GM18907 (cell line): ENCODE data around the gene CDR2.
"Not testable (repeated sequence)": the region's sequence is repeated elsewhere in the genome, so short reads cannot be mapped to it uniquely, and the experiment has no call there.

Experiments
- ATAC-seq: cut with Tn5 transposase; IDR thresholded peaks from one replicate; pipeline ENCODE4 v1.9.1; 2021; ENCODE audit warnings: mild to moderate bottlenecking, moderate library complexity; ENCODE audit not compliant: unreplicated experiment

Gene CDR2

DNA sequence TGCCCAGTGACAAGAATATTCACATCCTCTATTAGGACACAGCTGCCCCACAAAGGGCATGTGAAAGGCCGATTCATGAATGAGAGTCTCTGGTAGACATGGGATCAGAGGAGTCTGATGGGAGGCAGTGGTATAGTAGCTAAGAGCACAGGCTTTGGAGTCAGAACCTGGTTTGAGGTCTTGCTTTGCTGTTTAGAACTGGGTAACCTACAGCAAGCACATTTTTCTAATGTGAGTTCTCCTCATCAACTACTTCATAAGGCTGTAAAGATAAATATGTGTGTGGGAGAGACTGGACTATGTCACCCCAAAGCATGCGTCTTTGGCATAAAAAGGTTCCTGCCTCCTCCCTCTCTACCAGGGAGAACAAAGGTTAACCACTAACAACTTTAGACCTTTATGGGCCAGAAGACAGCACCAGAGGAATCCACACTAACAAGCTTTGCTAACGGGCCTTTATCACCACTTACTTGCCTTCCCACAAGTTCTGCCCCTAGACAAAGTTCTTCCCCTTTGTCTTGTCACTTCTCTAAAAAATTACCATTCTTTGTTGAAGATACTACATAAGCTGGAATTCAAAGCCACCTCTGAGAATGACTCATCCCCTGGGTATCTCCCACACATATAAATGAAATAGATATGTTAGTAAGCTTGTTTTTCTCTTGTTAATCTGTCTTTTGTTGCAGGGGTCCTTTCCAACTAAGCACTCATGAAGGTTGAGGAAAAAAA, 21.1 kb downstream of the CDR2 start:
- peak; percentile 32 for ATAC-seq

DNA sequence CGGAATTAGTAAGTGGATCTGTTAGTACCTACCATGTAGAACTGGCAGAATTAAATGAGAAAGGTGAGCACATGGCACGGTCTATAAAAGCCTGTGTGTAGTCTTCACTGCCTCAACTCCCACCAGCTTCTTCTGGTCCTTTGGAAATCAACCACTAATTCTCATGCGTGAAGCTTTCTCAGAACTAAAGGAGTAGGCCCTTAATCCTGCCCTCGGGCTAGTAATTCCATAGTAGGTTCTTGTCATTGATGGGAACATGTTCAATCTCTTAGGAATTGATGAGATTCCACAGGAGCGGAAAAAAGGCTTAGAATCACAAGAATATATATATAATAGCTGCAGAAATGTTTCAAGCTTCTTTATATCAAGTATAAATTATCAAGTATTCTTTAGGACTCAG, 21.7 kb downstream of the CDR2 start:
- ATAC-seq: no peak

DNA sequence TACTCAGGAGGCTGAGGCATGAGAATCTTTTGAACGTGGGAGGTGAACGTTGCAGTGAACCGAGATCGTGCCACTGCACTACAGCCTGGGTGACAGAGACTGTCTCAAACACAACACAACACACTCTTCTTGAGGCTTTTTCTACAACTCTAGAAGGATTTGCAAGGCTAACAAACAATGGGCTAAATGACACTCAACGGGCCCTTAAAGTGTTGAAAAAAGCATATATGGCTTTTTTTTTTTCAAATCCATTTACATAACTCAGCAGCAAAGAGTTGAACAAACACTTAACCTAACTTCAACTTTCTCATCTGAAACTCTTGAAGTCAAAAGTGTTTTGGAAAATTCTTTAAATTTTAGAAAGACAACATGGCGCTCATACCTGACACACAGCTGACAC, 22.3 kb downstream of the CDR2 start:
- ATAC-seq: no peak

DNA sequence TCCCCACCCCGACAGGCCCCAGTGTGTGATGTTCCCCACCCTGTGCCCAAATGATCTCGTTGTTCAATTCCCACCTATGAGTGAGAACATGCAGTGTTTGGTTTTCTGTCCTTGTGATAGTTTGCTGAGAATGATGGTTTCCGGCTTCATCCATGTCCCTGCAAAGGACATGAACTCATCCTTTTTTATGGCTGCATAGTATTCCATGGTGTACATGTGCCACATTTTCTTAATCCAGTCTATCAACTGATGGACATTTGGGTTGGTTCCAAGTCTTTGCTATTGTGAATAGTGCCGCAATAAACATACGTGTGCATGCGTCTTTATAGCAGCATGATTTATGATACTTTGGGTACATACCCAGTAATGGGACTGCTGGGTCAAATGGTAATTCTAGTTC, 23.4 kb downstream of the CDR2 start:
- not testable (repeated sequence) for ATAC-seq

DNA sequence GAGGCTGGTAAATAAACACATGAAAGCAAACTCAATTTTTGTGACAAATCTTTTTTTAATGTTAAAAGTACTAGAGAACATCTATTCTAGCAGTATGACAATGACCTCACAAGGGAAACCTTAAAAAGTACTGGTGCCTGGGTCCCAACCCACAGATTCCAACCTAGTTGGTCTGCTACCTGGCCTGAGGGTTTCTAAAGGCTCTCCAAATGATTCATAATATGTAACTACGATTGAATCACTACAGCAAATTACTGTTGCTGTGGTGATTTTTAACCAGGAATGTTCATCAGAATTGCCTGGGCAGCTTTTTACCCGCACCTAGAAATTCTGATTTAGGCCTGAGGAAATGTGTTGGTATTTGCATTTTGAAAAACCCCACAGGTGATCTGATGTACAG, 26.1 kb downstream of the CDR2 start:
- no peak for ATAC-seq

DNA sequence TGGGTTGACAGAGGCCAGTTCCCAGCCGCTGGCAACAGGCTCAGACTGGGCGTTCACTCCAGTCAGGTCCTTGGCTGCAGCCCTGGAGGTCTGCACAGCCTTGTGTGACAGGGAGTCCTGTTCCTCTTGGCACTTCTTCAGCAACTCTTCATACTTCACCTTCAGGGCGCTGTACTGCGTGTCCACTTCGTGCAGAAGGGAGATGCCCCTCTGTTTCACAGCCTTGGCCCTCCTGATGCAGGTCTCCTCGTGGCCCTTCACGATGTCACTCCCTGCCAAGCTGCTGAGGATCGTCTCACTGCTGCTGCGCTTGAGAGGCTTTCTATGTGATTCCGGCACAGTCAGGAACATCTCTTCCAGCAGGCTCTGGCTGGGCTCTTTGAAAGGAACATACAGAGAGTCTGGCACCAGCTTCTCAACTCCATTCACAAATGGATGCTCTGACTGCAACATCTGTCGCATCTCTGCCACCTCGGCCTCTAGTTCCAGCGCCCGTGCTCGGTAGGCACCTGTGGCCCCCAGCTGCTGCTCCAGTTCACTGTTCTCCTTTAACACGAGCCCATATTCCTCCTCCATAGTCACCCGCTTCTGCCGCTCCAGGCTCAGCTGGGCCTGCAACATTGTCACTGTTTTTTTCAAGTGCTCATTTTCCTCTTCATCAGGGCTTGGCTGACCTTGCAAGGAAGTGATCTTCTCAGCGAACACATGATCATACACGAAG, 27.2 kb downstream of the CDR2 start:
- no peak for ATAC-seq

DNA sequence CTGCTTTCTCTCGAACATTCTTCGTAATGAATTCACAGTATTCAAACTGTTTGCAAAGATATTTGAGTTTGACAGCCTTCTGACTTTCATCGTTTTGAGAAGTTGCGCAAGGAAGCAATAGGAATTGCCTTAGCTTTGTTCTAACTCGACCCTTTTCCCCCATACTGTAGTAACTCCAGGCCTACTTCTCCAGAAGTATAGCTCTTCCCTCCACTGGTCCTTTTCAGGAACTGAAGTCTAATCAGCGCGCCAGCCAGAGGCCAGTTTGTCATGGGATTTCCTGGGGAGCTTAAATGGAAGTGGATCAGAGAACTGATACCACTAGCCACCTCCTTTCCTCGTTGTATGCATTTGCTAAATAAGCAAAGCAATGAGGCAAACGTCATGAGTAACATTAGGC, 27.9 kb downstream of the CDR2 start:
- ATAC-seq: no peak

DNA sequence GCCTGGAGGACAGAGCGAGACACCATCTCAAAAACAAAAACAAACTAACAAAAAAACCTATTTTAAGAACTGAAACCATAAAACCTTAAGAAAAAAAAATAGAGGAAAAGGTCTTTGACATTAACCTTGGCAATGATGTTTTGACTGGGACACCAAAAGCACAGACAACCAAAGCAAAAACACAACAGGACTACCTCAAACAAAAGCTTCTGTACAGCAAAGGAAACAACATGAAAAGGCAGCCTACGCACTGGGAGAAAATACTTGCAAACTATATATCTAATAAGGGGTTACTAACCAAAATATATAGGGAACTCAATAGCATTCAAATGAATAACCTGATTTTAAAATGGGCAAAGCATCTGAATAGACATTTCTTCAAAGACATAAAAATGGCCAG, 32.3 kb downstream of the CDR2 start:
- no peak for ATAC-seq

DNA sequence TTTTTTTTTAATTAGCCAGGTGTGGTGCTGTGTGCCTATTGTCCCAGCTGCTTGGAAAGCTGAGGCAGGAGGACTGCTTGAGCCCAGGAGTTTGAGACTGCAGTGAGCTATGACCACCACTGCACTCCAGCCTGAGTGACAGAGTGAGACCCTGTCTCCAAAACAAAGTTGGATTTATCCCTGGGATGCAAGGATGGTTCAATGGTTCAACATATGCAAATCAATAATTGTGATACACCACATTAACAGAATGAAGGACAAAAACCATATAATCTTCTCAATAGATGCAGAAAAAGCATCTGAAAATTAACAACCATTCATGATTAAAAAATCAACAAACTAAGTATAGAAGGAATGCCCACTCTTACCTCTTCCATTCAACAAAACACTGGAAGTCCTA, 33.5 kb downstream of the CDR2 start:
- ATAC-seq: no peak

DNA sequence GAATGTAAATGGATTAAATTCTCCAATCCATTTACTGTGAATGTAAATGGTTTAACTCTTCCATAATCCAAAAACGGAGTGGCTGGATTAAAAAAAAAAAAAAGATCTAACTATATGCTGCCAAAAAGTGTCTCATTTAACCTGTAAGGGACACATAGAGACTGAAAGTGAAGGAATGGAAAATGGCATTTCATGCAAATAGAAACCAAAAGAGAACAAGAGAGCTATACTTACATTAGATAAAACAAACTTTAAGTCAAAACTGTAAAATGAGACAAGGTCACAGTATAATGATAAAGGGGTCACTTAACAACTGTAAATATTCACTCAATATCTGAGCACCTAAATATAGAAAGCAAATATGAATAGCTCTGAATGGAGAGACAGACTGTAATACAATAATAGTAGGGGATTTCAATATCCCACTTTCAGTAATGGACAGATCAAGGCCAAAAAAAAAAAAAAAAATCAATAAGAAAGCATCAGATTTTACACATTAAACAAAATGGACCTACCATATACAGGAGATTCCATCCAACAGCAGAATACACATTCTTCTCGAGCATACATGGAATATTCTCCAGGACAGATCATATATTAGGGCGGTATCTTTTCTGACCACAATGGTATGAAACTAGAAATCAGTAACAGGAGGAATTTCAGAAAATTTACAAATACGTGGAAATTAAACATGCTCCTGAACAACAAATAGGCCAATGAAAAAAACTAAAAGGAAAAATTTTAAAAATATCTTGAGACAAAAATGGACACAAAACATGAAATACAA, 36.4 kb downstream of the CDR2 start:
- no peak for ATAC-seq

DNA sequence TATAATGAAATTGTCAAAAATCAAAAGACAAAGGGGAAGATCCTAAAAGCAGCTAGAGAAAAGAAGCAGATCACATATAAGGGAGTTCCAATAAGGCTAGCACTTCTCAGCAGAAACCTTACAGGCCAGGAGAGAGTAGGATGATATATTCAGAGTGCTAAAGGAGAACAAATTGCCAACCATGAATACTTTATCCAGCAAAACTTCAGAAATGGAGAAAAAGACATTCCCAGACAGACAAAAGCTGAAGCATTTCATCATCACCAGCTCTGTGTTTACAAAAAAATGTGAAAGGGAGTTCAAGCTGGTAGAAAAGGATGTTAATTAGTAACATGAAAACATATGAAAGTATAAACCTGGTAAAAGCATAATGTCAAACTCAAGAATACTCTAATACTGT, 37.4 kb downstream of the CDR2 start:
- ATAC-seq: no peak

DNA sequence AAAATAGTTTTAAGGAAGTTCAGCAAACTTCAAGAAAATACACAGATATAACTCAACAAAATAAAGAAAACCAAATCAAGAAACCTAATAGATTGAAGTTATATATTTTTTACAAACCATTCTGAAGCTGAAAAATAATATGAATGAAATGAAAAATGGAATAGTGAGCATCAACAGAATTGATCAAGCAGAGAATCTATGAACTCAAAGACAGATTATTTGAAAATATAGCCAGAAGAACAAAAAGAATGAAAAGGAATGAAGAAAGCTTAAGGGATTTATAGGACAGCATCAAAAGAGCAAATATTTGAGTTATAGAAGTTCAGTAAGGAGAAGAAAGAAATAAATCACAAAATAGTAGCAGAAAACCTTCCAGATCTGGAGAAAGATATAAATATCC, 37.8 kb downstream of the CDR2 start:
- ATAC-seq: no peak

DNA sequence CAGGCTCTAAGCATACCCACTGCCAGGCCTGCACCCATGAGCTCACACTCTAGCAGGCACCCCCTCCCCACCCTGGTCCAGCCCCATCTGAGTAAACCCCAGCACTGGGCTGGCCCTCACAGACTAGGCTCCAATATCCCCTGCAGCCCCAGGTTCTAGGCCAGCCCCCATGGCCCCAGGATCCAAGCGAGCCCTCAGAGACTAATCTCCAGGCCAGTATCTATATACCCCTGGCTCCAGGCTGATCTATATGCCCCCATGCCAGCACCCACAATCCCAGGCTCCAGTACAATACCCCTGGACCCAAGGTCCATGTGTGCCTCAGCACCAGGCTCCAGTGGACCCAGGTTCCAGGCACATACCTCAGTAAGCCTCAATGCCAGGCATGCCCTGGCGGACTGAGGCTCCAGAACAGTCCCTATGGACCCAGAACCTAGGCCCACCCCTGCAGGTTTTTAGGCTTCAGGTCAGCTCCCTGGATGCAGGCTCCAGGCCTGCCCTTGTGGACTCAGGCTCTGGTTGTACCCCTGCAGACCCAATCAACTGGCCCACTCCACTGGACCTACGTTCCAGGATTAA, 38.7 kb downstream of the CDR2 start:
- no peak for ATAC-seq

DNA sequence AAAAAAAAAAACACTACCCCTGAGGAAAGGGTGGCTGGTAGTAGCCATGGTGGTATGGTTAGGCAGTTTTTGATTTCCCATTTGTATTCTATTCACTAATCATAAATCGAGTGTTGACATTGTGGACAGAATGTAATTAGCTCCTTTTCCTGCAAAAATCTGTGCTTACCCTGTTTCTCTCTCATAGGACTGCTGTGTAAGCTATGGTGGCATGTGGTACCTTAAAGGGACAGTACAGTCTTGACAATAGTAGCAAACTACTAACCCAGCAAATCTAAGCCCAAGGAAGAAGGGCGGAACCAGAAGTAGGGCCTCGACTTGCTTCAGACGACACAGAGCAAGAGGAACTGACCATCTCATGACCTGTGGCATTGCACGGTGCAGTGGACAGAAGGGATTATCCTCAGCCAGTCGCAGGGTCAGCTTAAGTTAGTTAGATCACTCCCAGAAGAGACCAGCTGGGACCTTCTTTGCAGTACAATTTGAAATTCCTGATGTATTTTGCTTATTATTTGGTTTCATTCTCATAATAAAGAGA, 40.9 kb downstream of the CDR2 start:
- no peak for ATAC-seq

DNA sequence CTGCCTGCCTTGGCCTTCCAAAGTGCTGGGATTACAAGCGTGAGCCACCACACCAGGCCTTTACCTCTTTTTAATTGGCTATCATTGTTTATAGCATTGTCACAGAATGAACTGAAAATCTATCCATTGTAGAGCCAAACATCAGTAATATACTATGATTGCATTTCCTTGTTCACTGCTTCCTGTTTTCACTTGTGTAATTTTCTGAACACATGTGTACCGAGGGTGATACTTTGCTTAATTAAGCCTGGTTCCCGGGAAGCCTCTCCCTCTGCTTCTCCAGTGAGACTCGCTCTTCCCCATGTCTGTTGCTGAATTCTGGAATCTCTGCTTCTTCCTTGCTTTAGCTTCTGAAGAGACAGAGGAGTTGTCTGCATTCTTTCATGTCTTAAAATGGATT, 44.1 kb downstream of the CDR2 start:
- ATAC-seq: no peak

DNA sequence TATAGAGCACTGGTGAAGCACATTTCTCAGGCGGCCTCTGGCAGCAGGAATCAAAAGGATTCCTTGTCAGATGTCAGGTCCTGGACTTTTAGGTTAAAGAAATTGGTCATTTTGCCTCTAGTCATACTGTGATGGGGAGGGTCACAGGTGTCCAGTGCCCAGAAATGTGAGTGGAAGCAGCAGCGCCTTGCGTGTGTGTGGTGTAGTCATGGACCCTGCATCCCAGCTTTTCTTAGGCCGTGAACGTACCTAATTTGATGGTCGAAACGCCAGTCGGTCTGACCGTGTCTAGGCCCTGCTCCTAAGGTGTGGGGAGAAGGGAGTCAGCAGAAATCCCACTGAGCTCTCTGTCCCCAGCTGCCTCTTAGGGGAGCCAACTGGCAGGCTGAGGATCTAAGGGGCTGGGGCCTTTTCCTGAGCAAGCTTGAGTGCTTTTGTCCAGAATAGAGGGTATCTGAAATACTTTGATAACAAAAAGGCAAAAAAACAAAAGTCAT, 45.2 kb downstream of the CDR2 start:
- no peak for ATAC-seq

DNA sequence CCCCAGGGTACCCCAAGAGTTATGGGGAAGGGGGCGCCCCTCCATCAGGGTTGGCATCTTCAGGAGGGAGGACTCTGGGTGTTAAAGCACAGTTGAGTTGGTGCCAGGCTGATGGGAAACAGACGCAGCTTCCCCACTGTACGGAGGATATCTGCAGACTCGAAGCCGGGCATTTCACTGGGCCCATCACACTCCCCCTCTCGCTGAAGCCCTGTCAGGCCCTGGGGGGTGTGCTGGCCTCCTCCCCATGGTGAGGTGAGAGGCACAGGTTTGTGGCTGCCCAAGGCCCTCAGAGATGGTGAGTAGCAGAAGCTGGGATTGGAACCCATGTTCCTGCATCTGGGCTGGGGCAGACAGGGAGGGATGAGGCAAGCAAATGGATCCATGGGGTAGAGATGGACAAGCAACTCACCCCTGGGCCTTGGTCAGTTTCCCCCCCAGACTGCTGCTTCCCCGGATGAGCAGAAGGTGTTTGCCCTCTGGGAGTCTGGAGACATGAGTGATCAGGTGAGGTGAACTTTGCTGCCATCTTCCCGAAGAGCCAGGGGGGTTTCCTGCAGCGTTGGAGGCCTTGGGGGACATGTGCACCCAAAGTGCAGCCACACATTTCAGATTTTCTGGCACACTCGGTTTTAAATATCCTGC, 46.2 kb downstream of the CDR2 start:
- no peak for ATAC-seq

DNA sequence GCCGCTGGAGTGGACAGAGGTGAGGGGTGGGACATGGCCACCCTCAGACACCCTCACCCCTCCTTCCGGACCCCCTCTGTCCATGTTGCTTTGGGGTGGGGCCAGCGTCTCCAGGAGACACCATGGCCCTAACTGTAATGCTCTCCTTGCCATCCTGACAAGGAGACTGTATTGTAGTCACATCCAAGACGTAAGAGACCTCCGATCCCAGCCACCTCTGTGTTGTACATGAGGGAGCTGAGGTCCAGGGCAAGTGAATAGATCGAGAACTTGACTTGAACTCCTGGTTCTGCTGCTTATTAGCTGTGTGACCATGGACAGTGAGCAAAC, 47.0 kb downstream of the CDR2 start:
- ATAC-seq: no peak

DNA sequence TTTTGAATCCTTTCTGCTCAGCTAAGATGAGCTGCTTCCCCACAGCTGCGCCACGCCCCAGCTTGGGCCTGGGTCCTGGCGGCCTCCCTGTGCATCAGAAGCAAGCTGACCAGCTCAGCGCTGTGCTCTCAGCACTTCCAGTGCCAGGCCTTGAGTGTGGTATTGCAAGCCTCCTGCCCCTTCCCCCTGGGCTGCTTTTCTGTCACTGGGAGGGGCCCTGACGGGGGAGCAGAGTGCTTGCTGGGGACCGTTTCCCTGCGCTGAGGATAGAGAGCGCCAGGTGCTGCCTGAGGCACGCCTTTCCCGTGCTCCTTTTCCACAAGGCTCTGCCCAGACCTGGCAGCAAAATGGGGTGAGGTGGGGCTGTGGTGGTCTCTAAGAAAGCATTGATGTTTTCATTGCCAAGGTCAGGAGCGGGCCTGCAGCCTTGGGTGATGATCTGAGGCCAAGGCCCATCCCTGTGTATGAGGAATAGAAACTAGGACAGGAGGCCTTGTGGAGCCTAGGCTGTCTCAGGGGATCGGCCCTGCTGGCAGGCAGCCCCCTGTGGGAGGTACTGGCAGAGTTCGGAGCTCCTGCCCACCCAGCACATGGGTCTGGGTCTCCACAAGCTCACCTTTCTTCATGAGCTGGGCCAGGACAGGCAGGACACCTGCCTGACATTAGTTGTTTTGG, 47.5 kb downstream of the CDR2 start:
- no peak for ATAC-seq

DNA sequence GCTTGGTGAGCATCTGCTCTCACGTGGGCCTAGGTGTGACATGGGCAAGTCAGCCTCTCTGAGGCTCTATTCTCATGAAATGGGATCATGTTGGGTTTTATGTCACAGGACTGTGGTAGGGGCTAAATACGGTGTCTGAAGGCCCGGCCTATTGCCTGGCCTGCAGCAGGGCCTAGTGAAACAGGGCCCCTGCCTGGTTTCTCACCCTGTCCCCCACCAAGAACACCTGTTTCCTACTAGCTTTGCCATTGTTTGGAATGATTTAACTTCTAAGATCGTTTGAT, 48.1 kb downstream of the CDR2 start:
- no peak for ATAC-seq
